Measurements from ENCODE around the gene TMTC1.

The TMTC1 gene

DNA sequence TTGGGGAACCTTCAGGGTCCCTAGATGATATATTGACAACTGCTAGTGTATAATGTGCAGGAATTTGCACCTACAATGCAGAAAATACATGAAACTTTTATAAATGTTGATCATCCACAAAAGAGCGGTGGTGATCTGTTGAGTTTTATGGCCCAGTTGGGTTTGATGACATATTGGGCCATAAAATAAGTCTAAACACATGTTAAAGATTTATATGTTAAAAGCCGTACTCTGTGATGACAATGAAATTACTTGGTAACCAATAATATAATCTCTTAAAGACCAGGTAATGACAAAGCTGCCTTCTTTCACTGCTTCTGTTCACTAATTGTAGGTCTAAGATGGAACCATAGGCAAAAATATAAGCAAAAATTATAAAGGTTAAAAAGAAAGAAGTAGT lies 61.6 kb downstream of the TMTC1 start:
- no peak overlapping the region for H3K4me3 ChIP-seq (ENCODE audit: low read depth, low read length)
- H3K18ac ChIP-seq (ENCODE audit: low read length): no peak overlapping the region
- H2BK5ac ChIP-seq (ENCODE audit: low read depth, low read length, poor library complexity): no peak overlapping the region
- no CpG with 5 or more reads among the region's 2 CpGs for WGBS (ENCODE audit: extremely low coverage, insufficient coverage, insufficient read length)
- H3K9ac ChIP-seq (ENCODE audit: low read length): no peak overlapping the region
- no peak overlapping the region for H3K23ac ChIP-seq (ENCODE audit: low read length)
- no peak overlapping the region for H4K12ac ChIP-seq (ENCODE audit: low read depth, low read length)
- H3K36me3 ChIP-seq (ENCODE audit: control insufficient read depth in 1 of 2, insufficient read depth in 2 of 2, low read length in 2 of 2): no peaks in the 10 kb centered on the region
- no peaks in the 10 kb centered on the region for H3K79me1 ChIP-seq (ENCODE audit: low read length)
- H3K4me1 ChIP-seq (ENCODE audit: control insufficient read depth in 1 of 2, insufficient read depth in 2 of 2, low read length in 2 of 2): no peaks in the 10 kb centered on the region
- H3K9me3 ChIP-seq (ENCODE audit: insufficient read depth, low read depth, low read length): no peaks in the 10 kb centered on the region
- no peak overlapping the region for H4K91ac ChIP-seq (ENCODE audit: low read depth, low read length)
- H3K14ac ChIP-seq (ENCODE audit: low read length): no peak overlapping the region
- no peak overlapping the region for H2BK120ac ChIP-seq (ENCODE audit: insufficient read depth, low read length, poor library complexity)
- DNase-seq: no peak
- no peaks in the 10 kb centered on the region for H3K79me2 ChIP-seq (ENCODE audit: control insufficient read depth, insufficient read depth, low read length, poor library complexity)
- no peak overlapping the region for H2AFZ ChIP-seq (ENCODE audit: insufficient read depth, low read length, poor library complexity)
- no peak overlapping the region for H2BK12ac ChIP-seq (ENCODE audit: low read length)
- no peak overlapping the region for H3K4ac ChIP-seq (ENCODE audit: low read depth, low read length)
- no peak overlapping the region for H4K8ac ChIP-seq (ENCODE audit: low read depth, low read length)
- no peak overlapping the region for H3K27ac ChIP-seq (ENCODE audit: low read depth, low read length)
- no peaks in the 10 kb centered on the region for H3K27me3 ChIP-seq (ENCODE audit: insufficient read depth, low read length)
- H2AK5ac ChIP-seq (ENCODE audit: low read length): no peak overlapping the region
- no peak overlapping the region for H3K4me2 ChIP-seq (ENCODE audit: low read length)

DNA sequence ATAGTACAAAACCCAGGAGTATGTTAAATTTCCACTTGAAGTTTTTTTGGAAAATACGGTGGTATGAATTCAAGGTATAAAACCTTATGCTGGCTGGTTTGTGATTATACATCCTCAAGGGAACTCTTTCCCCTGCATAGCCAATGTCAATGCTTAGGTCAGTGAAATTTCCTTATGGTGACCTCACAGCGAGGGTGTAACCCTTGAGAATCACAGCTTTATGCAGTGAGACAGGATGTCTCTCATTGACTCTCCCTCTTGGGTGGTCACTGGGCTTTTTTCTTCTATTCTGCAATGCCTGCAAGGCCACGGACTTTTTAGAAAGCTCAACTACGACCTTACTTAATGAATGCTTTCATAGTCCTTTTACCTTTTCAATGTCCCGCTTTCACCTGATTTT lies 64.4 kb downstream of the TMTC1 start:
- Histone ChIP-seq H3K36me3 (ENCODE audit: control insufficient read depth in 1 of 2, insufficient read depth in 2 of 2, low read length in 2 of 2) (no peaks in the 10 kb centered on the region), H4K8ac (ENCODE audit: low read depth, low read length) (no peak overlapping the region), H2AK5ac (ENCODE audit: low read length) (no peak overlapping the region), H2BK5ac (ENCODE audit: low read depth, low read length, poor library complexity) (no peak overlapping the region), H2BK120ac (ENCODE audit: insufficient read depth, low read length, poor library complexity) (no peak overlapping the region), H3K27ac (ENCODE audit: low read depth, low read length) (no peak overlapping the region), H3K79me2 (ENCODE audit: control insufficient read depth, insufficient read depth, low read length, poor library complexity) (no peaks in the 10 kb centered on the region), H4K91ac (ENCODE audit: low read depth, low read length) (no peak overlapping the region), H4K12ac (ENCODE audit: low read depth, low read length) (no peak overlapping the region), H3K9me3 (ENCODE audit: insufficient read depth, low read depth, low read length) (no peaks in the 10 kb centered on the region), H3K27me3 (ENCODE audit: insufficient read depth, low read length) (no peaks in the 10 kb centered on the region), H3K79me1 (ENCODE audit: low read length) (no peaks in the 10 kb centered on the region), H2AFZ (ENCODE audit: insufficient read depth, low read length, poor library complexity) (no peak overlapping the region), H3K18ac (ENCODE audit: low read length) (no peak overlapping the region), H3K4me2 (ENCODE audit: low read length) (no peak overlapping the region), H3K4me3 (ENCODE audit: low read depth, low read length) (no peak overlapping the region), H3K14ac (ENCODE audit: low read length) (no peak overlapping the region), H2BK12ac (ENCODE audit: low read length) (no peak overlapping the region), H3K9ac (ENCODE audit: low read length) (no peak overlapping the region), H3K4me1 (ENCODE audit: control insufficient read depth in 1 of 2, insufficient read depth in 2 of 2, low read length in 2 of 2) (no peaks in the 10 kb centered on the region), H3K23ac (ENCODE audit: low read length) (no peak overlapping the region), H3K4ac (ENCODE audit: low read depth, low read length) (no peak overlapping the region)
- no peak for DNase-seq
- WGBS (ENCODE audit: extremely low coverage, insufficient coverage, insufficient read length): no CpG with 5 or more reads among the region's 5 CpGs

GRCh38 chr12:29717540-29718100 lies 66.1 kb downstream of the TMTC1 start:
- H4K8ac ChIP-seq (ENCODE audit: low read depth, low read length): no peak overlapping the region

DNA sequence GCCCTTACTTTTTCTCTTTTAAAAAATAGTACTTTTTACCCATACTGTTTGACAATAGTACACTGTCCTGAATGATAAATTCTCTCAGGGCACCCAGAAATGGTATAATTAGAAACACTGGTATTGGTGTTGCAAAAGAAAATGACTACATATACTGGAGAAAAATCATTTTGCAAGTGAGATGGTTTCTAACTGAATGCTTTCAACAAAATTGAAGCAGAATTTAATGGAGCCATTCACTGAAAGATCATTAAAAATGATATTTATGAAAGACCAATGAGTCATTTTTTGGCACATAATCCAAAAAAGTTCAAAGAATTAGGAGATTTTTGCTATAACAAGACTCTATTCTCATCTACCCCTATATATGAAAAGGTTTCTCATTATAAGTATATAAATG lies 68.8 kb downstream of the TMTC1 start:
- no peak overlapping the region for H4K91ac ChIP-seq (ENCODE audit: low read depth, low read length)
- H3K4me2 ChIP-seq (ENCODE audit: low read length): no peak overlapping the region
- no peak overlapping the region for H2AFZ ChIP-seq (ENCODE audit: insufficient read depth, low read length, poor library complexity)
- no peak overlapping the region for H2AK5ac ChIP-seq (ENCODE audit: low read length)
- no peaks in the 10 kb centered on the region for H3K36me3 ChIP-seq (ENCODE audit: control insufficient read depth in 1 of 2, insufficient read depth in 2 of 2, low read length in 2 of 2)
- no peak overlapping the region for H3K23ac ChIP-seq (ENCODE audit: low read length)
- no peak overlapping the region for H3K18ac ChIP-seq (ENCODE audit: low read length)
- H3K27ac ChIP-seq (ENCODE audit: low read depth, low read length): no peak overlapping the region
- no peak overlapping the region for H3K14ac ChIP-seq (ENCODE audit: low read length)
- DNase-seq: no peak
- H3K4me3 ChIP-seq (ENCODE audit: low read depth, low read length): no peak overlapping the region
- H2BK12ac ChIP-seq (ENCODE audit: low read length): no peak overlapping the region
- H2BK5ac ChIP-seq (ENCODE audit: low read depth, low read length, poor library complexity): no peak overlapping the region
- no peak overlapping the region for H4K8ac ChIP-seq (ENCODE audit: low read depth, low read length)
- H3K79me2 ChIP-seq (ENCODE audit: control insufficient read depth, insufficient read depth, low read length, poor library complexity): no peaks in the 10 kb centered on the region
- H3K4me1 ChIP-seq (ENCODE audit: control insufficient read depth in 1 of 2, insufficient read depth in 2 of 2, low read length in 2 of 2): no peaks in the 10 kb centered on the region
- H2BK120ac ChIP-seq (ENCODE audit: insufficient read depth, low read length, poor library complexity): no peak overlapping the region
- H3K9me3 ChIP-seq (ENCODE audit: insufficient read depth, low read depth, low read length): no peaks in the 10 kb centered on the region
- H3K4ac ChIP-seq (ENCODE audit: low read depth, low read length): no peak overlapping the region
- H3K27me3 ChIP-seq (ENCODE audit: insufficient read depth, low read length): no peaks in the 10 kb centered on the region
- H4K12ac ChIP-seq (ENCODE audit: low read depth, low read length): no peak overlapping the region
- H3K79me1 ChIP-seq (ENCODE audit: low read length): no peaks in the 10 kb centered on the region
- no peak overlapping the region for H3K9ac ChIP-seq (ENCODE audit: low read length)

More at GRCh38 chr12:29717540-29718100, 66.1 kb downstream of the TMTC1 start:
- Histone ChIP-seq H2BK120ac (ENCODE audit: insufficient read depth, low read length, poor library complexity) (no peak overlapping the region), H4K91ac (ENCODE audit: low read depth, low read length) (no peak overlapping the region), H2AK5ac (ENCODE audit: low read length) (no peak overlapping the region), H3K4ac (ENCODE audit: low read depth, low read length) (no peak overlapping the region), H2BK12ac (ENCODE audit: low read length) (no peak overlapping the region), H3K36me3 (ENCODE audit: control insufficient read depth in 1 of 2, insufficient read depth in 2 of 2, low read length in 2 of 2) (no peaks in the 10 kb centered on the region), H4K12ac (ENCODE audit: low read depth, low read length) (no peak overlapping the region), H3K9ac (ENCODE audit: low read length) (no peak overlapping the region), H3K4me2 (ENCODE audit: low read length) (no peak overlapping the region), H3K79me1 (ENCODE audit: low read length) (no peaks in the 10 kb centered on the region), H2BK5ac (ENCODE audit: low read depth, low read length, poor library complexity) (no peak overlapping the region), H3K79me2 (ENCODE audit: control insufficient read depth, insufficient read depth, low read length, poor library complexity) (no peaks in the 10 kb centered on the region), H3K4me3 (ENCODE audit: low read depth, low read length) (no peak overlapping the region), H3K9me3 (ENCODE audit: insufficient read depth, low read depth, low read length) (no peaks in the 10 kb centered on the region), H3K14ac (ENCODE audit: low read length) (no peak overlapping the region), H3K4me1 (ENCODE audit: control insufficient read depth in 1 of 2, insufficient read depth in 2 of 2, low read length in 2 of 2) (no peaks in the 10 kb centered on the region), H2AFZ (ENCODE audit: insufficient read depth, low read length, poor library complexity) (no peak overlapping the region), H3K27ac (ENCODE audit: low read depth, low read length) (no peak overlapping the region), H3K27me3 (ENCODE audit: insufficient read depth, low read length) (no peaks in the 10 kb centered on the region), H3K18ac (ENCODE audit: low read length) (no peak overlapping the region), H3K23ac (ENCODE audit: low read length) (no peak overlapping the region)
- no CpG with 5 or more reads among the region's 1 CpG for WGBS (ENCODE audit: extremely low coverage, insufficient coverage, insufficient read length)
- no peak for DNase-seq

Measured in trophoblast cell (in vitro differentiated cells and primary cell).